Transverse colon (tissue), 4 donors: ENCODE data around the gene NPEPL1. TPM values are rescaled to one million over a fixed set of nuclear protein-coding genes. Genes with fewer than 3 reads are reported as not detected.
"Not testable (repeated sequence)": the region's sequence is repeated elsewhere in the genome, so short reads cannot be mapped to it uniquely, and the experiment has no call there.

ENCODE experiments used
- DNase-seq: peaks from one replicate; pipeline ENCODE4 v3.0.0-alpha.2; 2019
- H3K27ac ChIP-seq, 4 donors: fragments of 200-600 bp; sonication (generic); 2 replicates each; pipeline ENCODE4 v1.5.1; 2016 to 2018; ENCODE audit warnings: inconsistent platforms in 4 of 4
- H3K27me3 ChIP-seq: fragments of 200-600 bp; sonication (generic); 2 replicates; pipeline ENCODE4 v1.5.1; 2017; ENCODE audit warnings: inconsistent platforms
- H3K36me3 ChIP-seq, 4 donors: fragments of 200-600 bp; sonication (generic); 2 replicates each; pipeline ENCODE4 v1.5.1; 2017 to 2019; ENCODE audit warnings: inconsistent platforms in 4 of 4
- H3K4me1 ChIP-seq, 4 donors: fragments of 200-600 bp; sonication (generic); 2 replicates each; pipeline ENCODE4 v1.5.1; 2017 to 2020; ENCODE audit warnings: inconsistent platforms in 4 of 4
- H3K4me3 ChIP-seq, 4 donors: fragments of 200-600 bp; sonication (generic); 1 replicate in 1 of 4; 2 replicates in 3 of 4; pipeline versions ENCODE4 v1.5.1 to v1.6.1; 2017 to 2019; ENCODE audit warnings: inconsistent platforms in 4 of 4
- H3K9me3 ChIP-seq, 2 donors: fragments of 200-600 bp; sonication (generic); 2 replicates each; pipeline ENCODE4 v1.5.1; 2017 to 2019; ENCODE audit warnings: inconsistent platforms in 2 of 2
- CTCF ChIP-seq, 5 experiments: fragments of 200-600 bp in 3 of 5; fragments of 450-650 bp in 2 of 5; sonication (generic) in 3 of 5; IDR thresholded peaks; 1 replicate in 2 of 5; 2 replicates in 3 of 5; pipeline ENCODE4 v1.5.1; 2016 to 2017; ENCODE audit warnings: antibody characterized with exemption in 5 of 5, inconsistent platforms in 3 of 5, mild to moderate bottlenecking in 2 of 5, moderate library complexity in 1 of 5
- EP300 ChIP-seq: sonication (generic); formaldehyde crosslinking; IDR thresholded peaks from one replicate; pipeline ENCODE4 v1.6.1; 2017; ENCODE audit warnings: antibody characterized with exemption, low read depth
- POLR2A ChIP-seq: fragments of 450-650 bp; IDR thresholded peaks from one replicate; pipeline ENCODE4 v1.6.1; 2016; ENCODE audit warnings: antibody characterized with exemption, mild to moderate bottlenecking, moderate library complexity
- POLR2AphosphoS5 ChIP-seq, 3 donors: sonication (generic); formaldehyde crosslinking; IDR thresholded peaks; one replicate each; pipeline ENCODE4 v1.6.1; 2016; ENCODE audit warnings: antibody characterized with exemption in 3 of 3
- WGBS, 2 donors: methylation state at CpG; one replicate each; pipeline ENCODE4 v1.1.5; 2018; ENCODE audit warnings: low coverage in 1 of 2; 5-methylcytosine and 5-hydroxymethylcytosine counted together
- in situ Hi-C, 4 donors: fragments of 200-750 bp; cut with MboI; loops; one replicate each; pipeline versions ENCODE4 v1.15.0 to v1.15.1; 2017; ENCODE audit warnings: low sequenced_read_pairs in 3 of 4, low pct_ligation_motif_present in 1 of 4, low pct_unique_long_range_greater_than_20kb in 1 of 4
- intact Hi-C: fragments of 100-400 bp; cut with DNase I; formaldehyde crosslinking; loops from one replicate; pipeline ENCODE4 v1.15.1; 2023; ENCODE audit warnings: low total_unique reads
- total RNA-seq, 4 donors: library from RNA; depleted of rRNA; stranded (reverse); fragments of >200 nt; gene quantifications; one replicate each; pipeline ENCODE4 v1.1.0, GENCODE V29; 2016

Gene NPEPL1
- total RNA-seq = 100 to 1,000 TPM in 1 of 4 donors, 10 to 100 TPM in 3; 33.3 to 109 (median 66.9) TPM

- Histone ChIP-seq H3K4me3 (peak within 1 kb of the TSS; percentile 46 to 53 (median 48)), H3K27me3 (no peaks in the 10 kb centered on the region), H3K36me3 (peaks cover 0 to 6% (median 0%) of the 10 kb centered on the region in 4 donors), H3K27ac (peak within 1 kb of the TSS; percentile 87 to 96 (median 92)), H3K9me3 (no peaks in the 10 kb centered on the region), H3K4me1 (peaks cover 15 to 34% (median 25%) of the 10 kb centered on the region in 4 donors)
- TF ChIP-seq CTCF (IDR thresholded peaks at IDR 0.05) (peak in 1 of 5 experiments; percentile 7), POLR2A (no peak)
- 1% methylated on average over 31 of the region's 93 CpGs; no CpG with 5 or more reads in 1 of the 2 donors for WGBS, 2 donors
- DNase-seq = peak; percentile 79
- in situ Hi-C loops (no loop called here), intact Hi-C loops (loop anchor here (2.0 kb wide), 1 partner anchor 40 kb away; no protein-coding TSS in a partner anchor)
Observed at GRCh38 chr20:58692579-58693225, at the start of gene NPEPL1. TSS of gene NPEPL1 (plus strand) at chr20:58692800. CDS start at chr20:58692901, 101 bp downstream.

GRCh38 chr20:58642896-58643295 is 49.7 kb upstream of the NPEPL1 start:
- H3K4me1 ChIP-seq, H3K36me3 ChIP-seq, H3K9me3 ChIP-seq, H3K27ac ChIP-seq, H3K4me3 ChIP-seq, DNase-seq, H3K27me3 ChIP-seq, intact Hi-C loops, in situ Hi-C loops: not testable (repeated sequence)
- WGBS, 2 donors = 80 to 88% methylated on average over 1 to 9 of the region's 9 CpGs

- peaks cover 0 to 12% (median 5%) of the 10 kb centered on the region in 4 donors for H3K4me1 ChIP-seq
- TF ChIP-seq POLR2A (no peak), CTCF (IDR thresholded peaks at IDR 0.05) (no peak), POLR2AphosphoS5 (IDR thresholded peaks at IDR 0.05) (no peak), EP300 (no peak)
- H3K36me3 ChIP-seq = no peaks in the 10 kb centered on the region
- no peak for DNase-seq
- WGBS, 2 donors = 25 to 42% methylated on average over 1 to 5 of the region's 5 CpGs
- in situ Hi-C loops = no loop called here
- intact Hi-C loops = no loop called here
- H3K27me3 ChIP-seq = no peaks in the 10 kb centered on the region
- no peak overlapping the region for H3K4me3 ChIP-seq
- no peak overlapping the region for H3K27ac ChIP-seq
- H3K9me3 ChIP-seq = no peaks in the 10 kb centered on the region
Observed at GRCh38 chr20:58645412-58645968, 47.1 kb upstream of the NPEPL1 start.

GRCh38 chr20:58646257-58646656 is 46.3 kb upstream of the NPEPL1 start:
- Histone ChIP-seq H3K36me3 (no peaks in the 10 kb centered on the region), H3K9me3 (no peaks in the 10 kb centered on the region), H3K27me3 (no peaks in the 10 kb centered on the region), H3K4me3 (no peak overlapping the region), H3K27ac (no peak overlapping the region), H3K4me1 (peaks cover 0 to 12% (median 5%) of the 10 kb centered on the region in 4 donors)
- DNase-seq = no peak
- intact Hi-C loops (no loop called here), in situ Hi-C loops (no loop called here)
- WGBS, 2 donors = 95 to 99% methylated on average over 3 of the region's 3 CpGs
- TF ChIP-seq POLR2AphosphoS5 (IDR thresholded peaks at IDR 0.05) (no peak), CTCF (IDR thresholded peaks at IDR 0.05) (no peak), POLR2A (no peak), EP300 (no peak)
